ENCODE data around the gene GALR1.

Gene GALR1

GRCh38 chr18:77323640-77324299, 74.1 kb downstream of the GALR1 start:
- DNase-seq = no peak

All from activated CD4-positive, alpha-beta T cell treated with anti-CD3 and anti-CD28 coated beads, Interleukin-2, Interleukin-6, amounts not matched to agents 100 ng/mL and 50 ng/mL, durations not matched to agents 16 hours and 8 hours (primary cell).